Naive B cell (primary cell): Measurements from ENCODE around the gene FBXW10. TPM values are rescaled to one million over a fixed set of nuclear protein-coding genes. Genes with fewer than 3 reads are reported as not detected.
"Not testable (repeated sequence)": the region's sequence is repeated elsewhere in the genome, so short reads cannot be mapped to it uniquely, and the experiment has no call there.

Experiments used
- ATAC-seq, 2 donors: fragments of 150-1000 bp; cut with Tn5 transposase; 2 replicates each; pipeline ENCODE4 v1.10.0; 2021; ENCODE audit warnings: low read depth in 2 of 2, mild to moderate bottlenecking in 2 of 2, moderate library complexity in 2 of 2
- DNase-seq: peaks from one replicate; pipeline ENCODE4 v3.0.0; 2022
- H3K27ac Mint-ChIP-seq, 6 donors: one replicate each; pipeline ENCODE4 v1.8.0; 2020 to 2022; ENCODE audit warnings: mild to moderate bottlenecking in 6 of 6, mixed read lengths in 6 of 6, moderate library complexity in 5 of 6, inconsistent platforms in 2 of 6
- H3K27me3 Mint-ChIP-seq, 3 donors: one replicate each; pipeline ENCODE4 v1.8.0; 2021 to 2022; ENCODE audit warnings: mixed read lengths in 3 of 3, mild to moderate bottlenecking in 1 of 3
- H3K36me3 Mint-ChIP-seq, 2 donors: one replicate each; pipeline ENCODE4 v1.8.0; 2020 to 2022; ENCODE audit warnings: mixed read lengths in 2 of 2, inconsistent platforms in 1 of 2, mild to moderate bottlenecking in 1 of 2
- H3K4me1 Mint-ChIP-seq, 3 donors: one replicate each; pipeline ENCODE4 v1.8.0; 2020 to 2022; ENCODE audit warnings: mixed read lengths in 3 of 3, inconsistent platforms in 1 of 3, mild to moderate bottlenecking in 1 of 3, moderate library complexity in 1 of 3
- H3K4me3 Mint-ChIP-seq, 8 donors: one replicate each; pipeline ENCODE4 v1.8.0; 2020 to 2022; ENCODE audit warnings: mild to moderate bottlenecking in 8 of 8, mixed read lengths in 8 of 8, moderate library complexity in 8 of 8, inconsistent platforms in 2 of 8
- H3K9me3 Mint-ChIP-seq, 7 donors: one replicate each; pipeline ENCODE4 v1.8.0; 2020 to 2022; ENCODE audit warnings: mixed read lengths in 7 of 7, mild to moderate bottlenecking in 5 of 7, inconsistent platforms in 2 of 7, moderate library complexity in 1 of 7
- polyA plus RNA-seq, 6 donors: library from polyadenylated mRNA; unstranded; fragments of 300-500 nt; fragmentation: Illumina TruSeq; gene quantifications; one replicate each; pipeline ENCODE4 v1.2.3, GENCODE V29; 2021; ENCODE audit warnings: low read depth in 6 of 6

FBXW10 gene
- polyA plus RNA-seq = not detected

GRCh38 chr17:18743699-18744421 is at the start of gene FBXW10:
TSS of gene FBXW10 (plus strand) at chr17:18744054. CDS start at chr17:18744245, 191 bp downstream.
- not testable (repeated sequence) for ATAC-seq, H3K27ac Mint-ChIP-seq, H3K36me3 Mint-ChIP-seq, H3K4me3 Mint-ChIP-seq, H3K4me1 Mint-ChIP-seq, H3K9me3 Mint-ChIP-seq, DNase-seq, H3K27me3 Mint-ChIP-seq

GRCh38 chr17:18695143-18695542 is 48.7 kb upstream of the FBXW10 start:
- not testable (repeated sequence) for DNase-seq, H3K36me3 Mint-ChIP-seq, H3K4me3 Mint-ChIP-seq, H3K9me3 Mint-ChIP-seq, H3K27ac Mint-ChIP-seq, ATAC-seq
- Mint-ChIP-seq H3K27me3 (peaks cover 0 to 17% (median 0%) of the 10 kb centered on the region in 3 donors), H3K4me1 (peaks cover 11 to 19% (median 11%) of the 10 kb centered on the region in 3 donors)

GRCh38 chr17:18698473-18699103 is 45.3 kb upstream of the FBXW10 start:
- H3K4me3 Mint-ChIP-seq = peak overlapping the region; percentile 89 to 97 (median 95)
- not testable (repeated sequence) for DNase-seq

GRCh38 chr17:18705955-18706354 is 37.9 kb upstream of the FBXW10 start:
- H3K4me1 Mint-ChIP-seq, H3K27ac Mint-ChIP-seq, ATAC-seq, H3K4me3 Mint-ChIP-seq, H3K27me3 Mint-ChIP-seq, DNase-seq, H3K36me3 Mint-ChIP-seq, H3K9me3 Mint-ChIP-seq: not testable (repeated sequence)

More at GRCh38 chr17:18698473-18699103, 45.3 kb upstream of the FBXW10 start:
- not testable (repeated sequence) for H3K36me3 Mint-ChIP-seq, H3K9me3 Mint-ChIP-seq, ATAC-seq
- H3K27ac Mint-ChIP-seq = peak overlapping the region in 3 of 6 donors; percentile 15 to 88 (median 59)
- H3K4me1 Mint-ChIP-seq = peaks cover 11 to 19% (median 11%) of the 10 kb centered on the region in 3 donors
- peaks cover 0 to 17% (median 0%) of the 10 kb centered on the region in 3 donors for H3K27me3 Mint-ChIP-seq

- ATAC-seq, H3K27ac Mint-ChIP-seq, H3K4me1 Mint-ChIP-seq, H3K4me3 Mint-ChIP-seq, DNase-seq, H3K27me3 Mint-ChIP-seq, H3K9me3 Mint-ChIP-seq, H3K36me3 Mint-ChIP-seq: not testable (repeated sequence)
These were observed 35.6 kb upstream of the FBXW10 start for GRCh38 chr17:18708215-18708614.

GRCh38 chr17:18712354-18712999 is 31.4 kb upstream of the FBXW10 start:
- not testable (repeated sequence) for H3K9me3 Mint-ChIP-seq, H3K27me3 Mint-ChIP-seq, H3K4me1 Mint-ChIP-seq, H3K27ac Mint-ChIP-seq, H3K36me3 Mint-ChIP-seq
- peak; percentile 56 to 67 for ATAC-seq
- peak overlapping the region in 1 of 8 donors; percentile 35 for H3K4me3 Mint-ChIP-seq
- peak; percentile 43 for DNase-seq

- not testable (repeated sequence) for ATAC-seq, H3K4me1 Mint-ChIP-seq, DNase-seq, H3K9me3 Mint-ChIP-seq, H3K36me3 Mint-ChIP-seq, H3K27ac Mint-ChIP-seq, H3K27me3 Mint-ChIP-seq
- H3K4me3 Mint-ChIP-seq = peak overlapping the region in 1 of 8 donors; percentile 21
These were observed 25.0 kb upstream of the FBXW10 start for GRCh38 chr17:18718643-18719427.

- ATAC-seq, H3K9me3 Mint-ChIP-seq, DNase-seq, H3K27ac Mint-ChIP-seq, H3K4me1 Mint-ChIP-seq, H3K27me3 Mint-ChIP-seq, H3K36me3 Mint-ChIP-seq: not testable (repeated sequence)
- H3K4me3 Mint-ChIP-seq = peak overlapping the region in 1 of 8 donors; percentile 21
These were observed 24.3 kb upstream of the FBXW10 start for GRCh38 chr17:18719428-18720110.

GRCh38 chr17:18721775-18722547 is 21.9 kb upstream of the FBXW10 start:
- not testable (repeated sequence) for H3K9me3 Mint-ChIP-seq, H3K27ac Mint-ChIP-seq, H3K36me3 Mint-ChIP-seq, ATAC-seq, H3K4me3 Mint-ChIP-seq, H3K4me1 Mint-ChIP-seq, DNase-seq, H3K27me3 Mint-ChIP-seq

GRCh38 chr17:18722612-18723011 is 21.2 kb upstream of the FBXW10 start:
- H3K4me1 Mint-ChIP-seq, H3K36me3 Mint-ChIP-seq, H3K9me3 Mint-ChIP-seq, DNase-seq, H3K27ac Mint-ChIP-seq, H3K4me3 Mint-ChIP-seq, ATAC-seq, H3K27me3 Mint-ChIP-seq: not testable (repeated sequence)

- H3K4me3 Mint-ChIP-seq, H3K36me3 Mint-ChIP-seq, H3K27me3 Mint-ChIP-seq, H3K27ac Mint-ChIP-seq, H3K9me3 Mint-ChIP-seq, ATAC-seq, H3K4me1 Mint-ChIP-seq, DNase-seq: not testable (repeated sequence)
These were observed 20.3 kb upstream of the FBXW10 start for GRCh38 chr17:18723509-18723908.

- not testable (repeated sequence) for DNase-seq, ATAC-seq, H3K27ac Mint-ChIP-seq, H3K4me3 Mint-ChIP-seq, H3K36me3 Mint-ChIP-seq, H3K4me1 Mint-ChIP-seq, H3K27me3 Mint-ChIP-seq, H3K9me3 Mint-ChIP-seq
These were observed 11.4 kb upstream of the FBXW10 start for GRCh38 chr17:18732438-18732837.
